HG02970 (cell line): ENCODE measurements around the gene LMX1B.

Source experiments
- ATAC-seq: cut with Tn5 transposase; IDR thresholded peaks from one replicate; pipeline ENCODE4 v1.9.1; 2021; ENCODE audit warnings: mild to moderate bottlenecking, moderate library complexity, moderate number of reproducible peaks; ENCODE audit not compliant: unreplicated experiment, low FRiP score

The LMX1B gene

DNA sequence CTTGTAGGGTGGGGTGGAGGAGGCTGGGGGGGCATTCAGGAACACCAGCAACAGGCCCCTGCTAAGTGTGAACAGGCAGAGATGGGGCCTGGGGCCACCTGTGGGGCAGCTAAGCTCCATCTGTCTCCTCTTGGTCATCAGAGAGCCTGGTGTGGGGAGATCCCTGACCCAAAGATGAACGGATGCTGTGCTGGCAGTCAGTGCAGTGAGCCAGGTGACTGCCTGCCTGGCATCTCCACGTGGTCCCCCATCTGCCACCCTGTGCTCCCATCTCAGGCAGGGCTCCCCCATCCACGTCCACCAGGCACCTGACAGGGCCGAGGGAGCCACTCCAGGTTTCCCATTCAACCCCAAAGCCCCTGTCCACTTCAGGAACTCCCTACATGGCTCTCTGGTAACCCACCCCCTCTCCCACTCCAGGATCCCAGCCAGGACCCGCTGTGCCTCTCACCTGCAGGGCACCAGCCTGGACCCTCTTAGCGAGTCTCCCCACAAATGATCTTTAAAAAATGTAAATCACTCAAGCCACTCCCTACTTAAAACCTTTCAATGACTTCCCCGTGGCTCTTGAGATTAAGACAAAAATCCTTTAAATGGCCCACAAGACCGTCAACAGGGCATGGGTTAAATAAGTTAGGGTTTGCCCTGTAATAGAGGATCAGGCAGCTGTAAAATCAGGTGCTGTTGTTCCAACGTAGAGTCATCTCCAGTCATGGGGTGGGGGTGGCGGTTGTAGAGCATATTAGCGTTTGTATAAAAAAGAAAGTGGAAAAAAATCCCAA lies 60.8 kb downstream of the LMX1B start:
- ATAC-seq: no peak

DNA sequence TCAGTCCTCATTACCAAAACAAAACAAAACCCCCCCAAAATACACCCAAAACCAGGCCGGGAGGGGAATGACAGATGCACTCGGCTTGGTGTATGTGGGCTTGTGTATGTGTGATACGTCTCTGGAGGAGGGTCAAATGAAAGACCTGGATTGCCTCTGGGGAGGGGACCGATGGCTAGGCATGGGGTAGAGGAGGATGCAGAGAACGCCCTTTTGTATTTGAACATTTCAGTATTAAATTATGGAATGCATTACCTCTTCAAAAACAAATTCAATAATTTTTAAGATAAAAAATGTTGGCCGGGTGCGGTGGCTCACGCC lies 61.4 kb downstream of the LMX1B start:
- no peak for ATAC-seq

DNA sequence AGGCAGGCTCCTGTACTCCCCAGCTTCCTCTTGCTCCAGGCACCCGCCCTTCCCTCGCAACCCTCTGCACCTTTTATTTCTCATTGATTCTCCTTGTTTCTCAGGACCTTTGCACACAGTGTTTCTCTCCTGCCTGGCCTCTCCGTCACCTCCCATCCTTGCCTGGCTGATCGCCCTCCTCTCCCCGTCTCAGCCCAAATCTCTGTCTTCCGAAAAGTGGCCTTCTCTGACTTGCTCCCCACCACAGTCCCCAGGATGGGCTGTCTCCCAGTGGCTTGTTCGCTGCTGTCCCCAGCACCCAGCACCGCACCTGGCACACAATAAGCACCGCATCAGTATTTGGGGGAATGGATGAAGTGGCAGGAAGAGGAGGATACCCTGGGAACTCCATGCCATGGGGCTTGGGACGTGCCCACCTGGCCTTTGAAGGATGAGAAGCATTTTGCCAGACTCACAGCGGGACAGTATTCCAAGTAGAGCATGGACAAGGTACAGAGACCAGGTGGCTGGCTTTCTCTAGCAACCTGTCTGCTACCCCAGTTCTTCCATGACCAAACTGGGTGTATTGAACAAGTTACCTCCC lies 62.5 kb downstream of the LMX1B start:
- no peak for ATAC-seq

DNA sequence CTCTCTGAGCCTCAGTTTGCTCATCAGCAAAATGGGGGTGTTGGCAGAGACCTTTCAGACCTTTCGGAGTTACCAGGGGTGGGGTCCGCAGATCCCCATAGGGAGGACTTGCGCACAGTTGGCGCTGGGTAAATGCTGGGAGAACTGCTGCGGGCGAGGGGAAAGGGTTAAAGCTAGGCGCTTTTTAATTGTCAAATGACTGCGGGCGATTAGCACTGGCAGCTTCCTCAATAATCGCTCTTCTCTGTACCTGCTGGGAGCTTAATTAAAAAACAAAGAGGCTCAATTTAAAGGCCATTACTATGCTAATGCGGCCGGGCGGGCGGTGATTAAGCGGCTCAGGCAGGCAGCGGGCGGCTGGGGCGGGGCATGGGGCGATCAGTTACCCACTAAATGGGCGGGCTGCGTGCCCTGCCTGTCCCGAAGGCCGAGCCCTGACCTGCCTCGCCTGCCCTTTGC lies 63.0 kb downstream of the LMX1B start:
- no peak for ATAC-seq

DNA sequence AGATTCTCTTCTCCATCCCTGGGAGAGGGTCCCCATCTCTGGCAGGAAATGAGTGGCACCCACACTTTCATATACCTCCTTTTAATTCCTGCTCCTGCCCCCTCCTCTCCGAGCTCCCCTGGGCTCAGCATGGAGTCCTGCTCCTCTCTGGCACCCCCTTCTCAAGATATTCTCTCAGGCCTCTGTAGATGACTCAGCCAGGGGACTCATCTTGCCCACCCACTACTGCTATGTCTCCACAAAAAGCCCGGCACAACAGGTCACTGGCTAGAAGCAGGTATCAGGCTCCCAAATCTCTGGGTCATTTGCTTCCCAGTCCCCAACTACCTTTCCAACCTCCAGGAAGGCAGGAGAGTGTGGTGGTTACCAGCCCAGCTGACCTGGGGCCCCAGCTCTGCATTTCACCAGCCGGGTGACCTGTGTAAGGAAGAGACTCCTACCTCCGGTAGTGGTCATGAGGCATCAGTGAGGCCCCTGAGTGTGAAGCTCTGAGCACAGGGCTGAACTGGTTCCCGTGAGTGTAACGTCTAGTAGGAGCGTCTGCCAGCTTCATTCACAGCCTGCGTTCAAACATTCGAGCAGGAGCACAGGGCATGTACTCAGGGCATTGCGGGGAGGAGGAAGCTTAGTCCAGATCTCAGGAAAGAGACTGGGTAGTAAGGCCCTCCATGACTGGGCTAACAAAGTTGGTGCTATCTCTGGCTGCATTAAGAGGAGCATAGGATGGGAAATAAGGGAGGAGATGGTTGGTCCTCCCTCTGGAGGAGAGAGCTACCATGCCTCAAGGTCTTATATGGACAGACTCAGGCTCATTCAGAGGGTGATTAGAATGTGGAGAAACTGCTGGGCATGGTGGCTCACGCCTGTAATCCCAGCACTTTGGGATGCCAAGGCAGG lies 63.7 kb downstream of the LMX1B start:
- no peak for ATAC-seq

DNA sequence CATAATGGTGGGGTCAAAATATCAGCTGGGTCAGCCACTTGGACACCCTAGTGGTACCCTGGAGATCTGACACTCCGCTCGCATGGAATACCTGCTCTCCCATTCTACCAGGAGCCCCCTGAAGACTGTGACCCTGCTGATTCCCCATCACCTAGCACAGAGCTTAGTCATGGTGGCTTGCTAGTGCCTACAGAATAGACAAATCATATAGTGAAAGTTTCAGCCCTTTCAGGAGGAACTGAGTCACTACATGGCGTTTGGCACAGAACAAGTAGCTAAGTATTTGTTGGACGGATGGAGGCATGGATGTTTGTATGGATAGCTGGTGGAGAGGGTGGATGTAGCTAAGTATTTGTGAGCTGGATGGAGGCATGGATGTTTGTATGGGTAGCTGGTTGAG lies 65.3 kb downstream of the LMX1B start:
- ATAC-seq: no peak

DNA sequence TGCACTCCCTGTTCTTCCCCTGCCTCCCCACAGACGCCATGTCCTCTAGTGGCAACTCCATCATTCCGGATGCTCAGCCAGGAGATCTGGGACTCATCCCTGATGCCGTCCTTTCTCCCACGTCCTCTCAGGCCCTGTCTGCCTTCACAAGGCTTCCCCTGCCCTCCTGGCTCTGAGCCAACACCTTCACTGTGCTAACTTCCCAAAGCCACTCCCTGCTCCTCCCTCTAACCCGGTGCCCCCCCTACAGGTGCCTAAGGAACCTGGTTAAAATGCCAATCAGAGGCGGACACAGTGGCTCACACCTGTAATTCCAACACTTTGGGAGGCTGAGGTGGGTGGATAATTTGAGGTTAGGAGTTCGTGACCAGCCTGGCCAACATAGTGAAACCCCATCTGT lies 67.6 kb downstream of the LMX1B start:
- no peak for ATAC-seq

DNA sequence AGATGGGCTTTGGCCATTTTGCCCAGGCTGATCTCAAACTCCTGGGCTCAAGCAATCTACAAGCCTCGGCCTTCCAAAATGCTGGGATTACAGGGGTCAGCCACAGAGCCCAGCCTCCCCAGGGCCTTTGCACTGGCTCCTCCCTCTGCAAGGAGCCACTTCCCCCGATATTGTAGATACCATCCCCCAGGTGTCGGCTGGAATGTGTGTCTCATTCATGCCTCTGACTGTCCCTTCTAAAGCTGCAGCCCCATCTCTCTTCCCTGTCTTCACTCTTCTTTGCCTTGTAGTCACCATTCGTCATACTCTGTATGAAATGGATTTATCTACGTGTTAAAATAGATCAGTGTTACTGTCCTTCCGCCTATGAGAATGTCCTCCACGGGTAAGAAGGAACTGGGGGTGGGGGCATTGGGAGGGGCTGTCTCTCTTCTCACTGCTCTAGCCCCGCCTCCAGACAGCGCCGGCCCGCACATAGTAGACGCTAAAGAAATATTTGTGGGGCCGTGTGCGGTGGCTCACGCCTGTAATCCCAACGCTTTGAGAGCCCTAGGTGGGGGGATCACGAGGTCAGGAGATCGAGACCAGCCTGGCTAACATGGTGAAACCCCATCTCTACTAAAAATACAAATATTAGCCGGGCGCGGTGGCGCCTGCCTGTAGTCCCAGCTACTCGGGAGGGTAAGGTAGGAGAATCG lies 68.5 kb downstream of the LMX1B start:
- ATAC-seq: no peak

DNA sequence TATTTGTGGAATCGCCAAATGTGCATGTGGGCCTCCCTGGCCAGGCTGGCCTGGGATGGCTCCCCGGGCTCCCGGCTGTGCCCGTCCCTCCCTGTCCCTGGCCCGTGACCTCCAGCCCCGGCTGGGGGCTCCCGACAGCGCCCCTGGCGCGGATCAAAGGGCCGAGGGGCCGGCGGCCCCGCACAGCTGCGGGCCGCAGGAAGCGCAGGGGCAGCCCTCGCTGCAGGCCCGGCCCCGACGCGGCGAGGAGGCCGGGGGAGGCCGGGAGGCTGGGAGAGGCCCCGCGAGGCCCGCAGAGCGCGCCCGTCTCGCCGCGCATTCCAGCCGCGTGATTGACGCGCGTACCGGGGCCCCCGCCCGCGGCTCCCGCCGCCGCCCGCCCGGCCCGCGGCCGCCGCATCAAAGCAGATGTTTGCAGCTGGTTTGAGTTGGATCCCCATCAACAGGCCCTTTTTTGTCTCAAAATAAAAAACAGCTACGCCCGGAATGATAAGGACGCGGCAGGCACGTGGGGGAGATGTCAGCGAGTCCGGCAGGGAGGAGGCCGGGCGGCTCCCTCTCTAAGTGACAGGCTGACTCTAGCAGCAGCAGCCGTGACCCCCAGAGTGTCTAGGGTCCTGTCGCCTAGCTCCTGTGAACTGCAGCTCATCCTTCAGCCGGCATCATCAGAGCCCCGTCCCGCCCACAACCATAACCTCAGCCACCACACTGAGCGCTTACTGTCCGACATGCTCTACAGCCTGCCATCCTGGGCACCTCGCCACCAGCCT lies 69.4 kb downstream of the LMX1B start:
- no peak for ATAC-seq

DNA sequence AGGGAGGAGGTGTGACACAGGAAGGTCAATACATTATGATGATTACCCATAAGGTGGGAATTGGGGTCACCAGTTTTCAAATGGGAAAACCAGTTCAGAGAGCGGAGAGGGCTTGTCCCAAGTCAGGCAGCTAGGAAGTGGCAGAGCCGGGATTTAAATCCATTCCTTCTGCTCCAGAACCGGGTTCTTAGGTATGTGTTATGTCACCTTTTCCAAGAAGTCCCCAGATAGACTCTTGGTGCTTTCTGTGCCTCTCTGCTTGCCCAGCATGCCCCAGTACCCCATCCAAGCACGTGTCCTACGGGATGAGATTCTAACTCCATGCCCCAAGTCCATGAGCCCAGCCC lies 69.9 kb downstream of the LMX1B start:
- no peak for ATAC-seq

DNA sequence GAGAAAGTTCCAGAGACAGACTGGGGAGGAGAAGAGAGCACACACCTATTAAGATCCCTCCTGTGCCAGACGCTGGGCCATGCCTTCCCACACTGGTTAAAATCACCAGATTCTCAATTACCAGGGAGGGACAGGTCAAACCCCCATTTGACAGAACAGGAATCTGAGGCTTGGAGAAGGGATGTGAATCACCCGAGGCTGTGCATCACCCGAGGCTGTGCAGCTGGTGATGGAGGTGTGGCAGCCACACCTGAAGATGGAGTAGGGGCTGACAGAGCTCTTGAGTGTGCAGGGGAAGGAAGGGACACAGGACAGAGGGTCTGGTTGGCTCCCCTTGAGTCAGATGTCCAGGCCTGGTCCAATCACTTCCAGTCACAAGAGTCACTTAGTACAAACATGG lies 70.6 kb downstream of the LMX1B start:
- ATAC-seq: no peak

DNA sequence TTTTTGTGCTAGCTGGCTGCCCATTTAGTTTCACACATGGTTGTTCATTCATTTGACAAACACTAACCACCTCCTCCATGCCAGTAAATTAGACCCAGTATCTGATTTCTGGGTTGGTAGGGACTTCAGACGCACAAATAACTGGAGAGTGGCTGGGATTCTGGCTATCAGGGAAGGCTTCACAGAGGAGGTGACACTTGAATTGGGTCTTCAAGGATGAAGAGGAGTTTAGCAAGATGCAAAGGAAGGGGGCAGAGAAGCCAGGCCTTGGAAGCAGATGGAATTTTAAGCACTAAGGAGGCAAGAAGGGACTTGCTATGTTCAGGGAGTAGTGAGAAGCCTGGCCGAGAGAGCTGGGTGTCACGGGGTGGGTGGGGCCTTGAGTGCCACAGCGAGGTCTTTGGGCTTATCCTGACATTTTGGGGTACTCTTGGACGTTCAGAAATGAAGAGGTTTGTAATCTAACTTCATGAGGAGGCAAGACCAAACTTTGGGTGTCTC lies 71.3 kb downstream of the LMX1B start:
- no peak for ATAC-seq

DNA sequence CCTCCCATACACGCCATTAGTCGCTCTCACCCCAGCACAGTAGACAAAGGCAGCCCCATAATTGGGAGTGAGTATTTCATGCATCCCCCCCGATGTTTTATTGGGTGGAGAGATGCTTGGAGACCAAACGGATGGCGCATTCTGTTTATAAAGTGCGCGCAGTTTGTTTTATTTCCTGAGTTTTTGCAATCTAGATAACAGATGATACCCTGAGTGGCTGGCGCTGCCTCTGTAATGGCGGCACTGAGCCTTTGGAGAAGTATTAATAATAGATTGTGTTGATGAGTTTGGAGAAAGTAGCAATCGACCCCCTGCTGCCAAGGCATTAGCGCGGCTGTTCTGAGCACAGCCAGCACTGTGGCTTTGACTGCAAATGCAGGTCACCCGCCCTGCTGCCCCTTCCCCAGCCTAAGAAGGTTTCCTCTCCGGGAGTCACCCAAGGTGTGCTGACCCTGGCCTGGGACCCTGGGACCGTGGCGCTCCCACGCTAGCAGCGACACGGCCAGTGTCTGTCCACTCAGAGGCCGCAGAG lies 74.3 kb downstream of the LMX1B start:
- no peak for ATAC-seq

DNA sequence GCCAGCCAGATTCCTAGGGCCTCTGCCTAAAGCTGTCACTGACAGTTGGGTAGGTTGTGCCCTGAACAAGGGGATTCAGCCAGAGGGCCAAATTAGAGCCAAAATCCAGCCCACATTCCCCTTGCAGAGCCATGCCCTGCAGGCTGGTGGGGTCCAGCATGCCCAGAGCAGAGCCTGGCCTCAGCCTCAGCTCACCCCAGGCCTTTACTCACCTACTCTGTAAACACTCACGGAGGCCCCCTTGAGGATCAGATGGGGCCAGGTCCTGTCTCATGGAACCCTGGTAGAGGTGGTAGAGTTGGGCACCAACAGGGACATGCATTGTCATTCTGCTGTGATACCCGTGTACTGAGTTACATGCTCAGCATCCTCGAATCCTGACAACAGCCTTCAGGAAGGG lies 74.9 kb downstream of the LMX1B start:
- no peak for ATAC-seq

DNA sequence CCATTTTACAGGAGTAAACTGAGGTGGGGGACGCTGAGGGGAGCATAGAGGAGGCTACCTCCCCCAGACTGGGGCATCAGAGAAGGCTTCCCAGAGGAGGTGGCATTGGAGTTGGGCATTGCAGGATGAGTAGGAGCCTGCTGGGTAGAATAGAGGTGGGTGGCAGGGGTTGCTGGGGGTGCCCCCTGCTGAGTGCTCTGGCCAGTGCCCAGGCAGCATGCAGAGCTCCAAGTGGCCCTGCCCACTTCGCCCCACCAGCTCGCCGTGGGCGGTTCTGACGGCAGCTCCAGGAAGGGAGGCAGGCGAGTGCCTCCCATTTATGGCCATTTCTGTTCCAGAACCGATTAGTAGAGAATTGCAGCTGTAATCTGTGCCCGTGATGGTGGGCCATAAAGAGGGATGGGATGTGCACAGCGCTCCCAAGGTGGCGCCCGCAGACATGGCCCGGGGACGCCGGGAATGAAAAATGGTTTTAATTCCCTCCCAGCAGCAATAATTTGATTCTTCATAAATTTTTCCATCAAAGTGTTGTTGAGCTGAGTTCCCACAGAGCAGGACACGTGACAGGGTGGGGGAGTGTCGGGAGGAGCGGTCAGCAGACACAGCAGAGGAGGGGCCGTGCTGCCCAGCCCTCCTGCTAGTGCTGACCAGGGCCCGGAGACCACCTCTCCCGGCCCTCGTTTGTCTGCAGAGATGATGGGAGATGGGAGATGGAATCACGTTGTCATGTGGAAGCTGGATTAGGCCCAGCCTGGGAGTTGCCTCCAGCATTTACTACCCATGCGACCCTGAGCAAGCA lies 75.5 kb downstream of the LMX1B start:
- ATAC-seq: no peak

DNA sequence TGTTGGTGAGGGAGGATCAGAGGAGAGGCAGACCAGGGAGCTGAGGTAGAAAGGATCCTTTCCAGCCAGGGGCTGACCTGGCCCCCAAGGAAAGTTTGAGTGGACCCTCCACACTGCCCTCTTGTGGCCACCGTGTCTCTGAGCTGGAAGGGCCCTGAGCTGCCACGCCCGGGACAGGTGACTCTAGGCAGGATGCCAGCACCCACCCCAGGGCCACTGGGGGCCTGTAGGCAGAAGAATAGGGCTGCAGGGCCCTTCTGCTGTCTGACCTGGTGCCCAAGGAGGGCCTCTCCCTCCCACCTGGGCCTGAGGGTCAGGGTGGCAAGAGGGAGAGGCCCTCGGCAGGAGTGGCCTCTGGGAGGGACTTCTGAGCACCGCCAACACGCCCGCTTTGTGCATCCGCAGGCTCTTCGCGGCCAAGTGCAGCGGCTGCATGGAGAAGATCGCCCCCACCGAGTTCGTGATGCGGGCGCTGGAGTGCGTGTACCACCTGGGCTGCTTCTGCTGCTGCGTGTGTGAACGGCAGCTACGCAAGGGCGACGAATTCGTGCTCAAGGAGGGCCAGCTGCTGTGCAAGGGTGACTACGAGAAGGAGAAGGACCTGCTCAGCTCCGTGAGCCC lies 76.8 kb downstream of the LMX1B start:
- no peak for ATAC-seq

DNA sequence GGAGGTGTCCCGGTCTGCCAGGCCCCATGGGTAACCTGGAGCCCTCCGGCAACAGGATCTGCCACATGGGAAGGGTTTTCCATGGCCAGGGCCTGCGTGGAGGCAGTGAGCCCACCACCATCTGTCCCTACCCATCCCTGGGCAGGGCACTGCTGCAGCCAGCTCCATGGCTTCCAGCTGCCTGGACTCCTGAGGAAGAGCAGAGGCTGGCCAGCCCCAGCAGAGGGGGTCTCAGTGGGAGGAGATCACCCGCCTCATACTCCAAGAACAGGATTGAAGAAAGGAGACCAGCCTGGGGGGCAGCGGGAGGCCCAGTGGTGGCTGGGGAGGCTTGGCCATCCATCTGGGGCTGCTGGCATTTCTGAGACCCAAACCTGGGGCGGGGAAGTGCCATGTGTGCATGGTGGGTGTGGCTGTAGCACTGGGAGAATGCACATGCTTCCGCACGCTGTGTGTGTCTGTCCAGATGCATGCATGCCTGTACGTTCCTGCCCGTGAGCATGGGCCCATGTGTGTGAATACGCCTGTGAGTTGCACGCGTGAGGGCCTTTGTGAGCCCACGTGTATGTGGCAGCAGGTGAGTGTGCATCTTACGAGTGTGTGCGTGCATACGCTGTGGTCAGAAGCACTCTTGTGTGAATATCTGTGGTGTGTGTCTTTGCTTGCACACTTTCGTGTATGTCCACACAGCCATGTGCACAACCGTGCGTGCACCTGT lies 78.5 kb downstream of the LMX1B start:
- ATAC-seq: no peak
